Measurements from ENCODE around the gene ZNF586.

ZNF586 gene

GRCh38 chr19:57814505-57815246 lies 45.2 kb downstream of the ZNF586 start, which contains the start of gene ZNF552:
TSS of gene ZNF552 (minus strand) at chr19:57814913. CDS start at chr19:57814743, 170 bp downstream.
- Histone ChIP-seq H3F3A (ENCODE audit: control insufficient read depth, insufficient read depth) (no peaks in the 10 kb centered on the region), H3K9me2 (replicated peaks; ENCODE audit: control insufficient read depth, low read length) (no peaks in the 10 kb centered on the region), H3K27ac (ENCODE audit: low read depth, low read length) (0 out of 2 replicates have a peak within 1 kb of the TSS, but pooled peaks have one; percentile 7), H3K27me3 (ENCODE audit: control insufficient read depth, low read length) (no peaks in the 10 kb centered on the region), H3K4me1 (ENCODE audit: control insufficient read depth, low read length) (peaks cover 30% of the 10 kb centered on the region), H3K4me3 (ENCODE audit: low read length) (peak within 1 kb of the TSS; percentile 78), H3K9me3 (ENCODE audit: control insufficient read depth, insufficient read depth, low read length) (no peaks in the 10 kb centered on the region), H4K20me1 (ENCODE audit: control insufficient read depth, insufficient read depth, low read depth, low read length) (no peaks in the 10 kb centered on the region), H3K4me2 (ENCODE audit: low read length) (peak within 1 kb of the TSS; percentile 72), H3K79me2 (ENCODE audit: control insufficient read depth, low read length) (peaks cover 24% of the 10 kb centered on the region), H3K36me3 (ENCODE audit: control insufficient read depth, low read length) (peaks cover 19% of the 10 kb centered on the region)
- no peak for TF ChIP-seq CTCF (IDR thresholded peaks at IDR 0.05; ENCODE audit: low read depth, low read length, poor library complexity, severe bottlenecking)
- TF ChIP-seq EZH2phosphoT487 (IDR thresholded peaks at IDR 0.05; ENCODE audit: borderline replicate concordance, low read length) = no peak

- no peaks in the 10 kb centered on the region for H4K20me1 ChIP-seq (ENCODE audit: control insufficient read depth, insufficient read depth, low read depth, low read length)
- TF ChIP-seq CTCF (IDR thresholded peaks at IDR 0.05; ENCODE audit: low read depth, low read length, poor library complexity, severe bottlenecking) (no peak), EZH2phosphoT487 (IDR thresholded peaks at IDR 0.05; ENCODE audit: borderline replicate concordance, low read length) (no peak)
- peak overlapping the region; percentile 72 for H3K4me2 ChIP-seq (ENCODE audit: low read length)
- peak overlapping the region; percentile 78 for H3K4me3 ChIP-seq (ENCODE audit: low read length)
- H3K9me3 ChIP-seq (ENCODE audit: control insufficient read depth, insufficient read depth, low read length) = no peaks in the 10 kb centered on the region
- peaks cover 32% of the 10 kb centered on the region for H3K79me2 ChIP-seq (ENCODE audit: control insufficient read depth, low read length)
- no peaks in the 10 kb centered on the region for H3K27me3 ChIP-seq (ENCODE audit: control insufficient read depth, low read length)
- H3K27ac ChIP-seq (ENCODE audit: low read depth, low read length) = no peak overlapping the region
- peaks cover 17% of the 10 kb centered on the region for H3K36me3 ChIP-seq (ENCODE audit: control insufficient read depth, low read length)
- peaks cover 32% of the 10 kb centered on the region for H3K4me1 ChIP-seq (ENCODE audit: control insufficient read depth, low read length)
- no peaks in the 10 kb centered on the region for H3K9me2 ChIP-seq (replicated peaks; ENCODE audit: control insufficient read depth, low read length)
- no peaks in the 10 kb centered on the region for H3F3A ChIP-seq (ENCODE audit: control insufficient read depth, insufficient read depth)
Observed at GRCh38 chr19:57815247-57816075, 46.0 kb downstream of the ZNF586 start.

- Histone ChIP-seq H3K9me2 (replicated peaks; ENCODE audit: control insufficient read depth, low read length) (no peaks in the 10 kb centered on the region), H3K36me3 (ENCODE audit: control insufficient read depth, low read length) (peaks cover 22% of the 10 kb centered on the region), H3K27me3 (ENCODE audit: control insufficient read depth, low read length) (no peaks in the 10 kb centered on the region), H3K9me3 (ENCODE audit: control insufficient read depth, insufficient read depth, low read length) (no peaks in the 10 kb centered on the region), H3K27ac (ENCODE audit: low read depth, low read length) (no peak overlapping the region), H3K79me2 (ENCODE audit: control insufficient read depth, low read length) (peaks cover 43% of the 10 kb centered on the region), H4K20me1 (ENCODE audit: control insufficient read depth, insufficient read depth, low read depth, low read length) (no peaks in the 10 kb centered on the region), H3F3A (ENCODE audit: control insufficient read depth, insufficient read depth) (no peaks in the 10 kb centered on the region), H3K4me2 (ENCODE audit: low read length) (no peak overlapping the region), H3K4me1 (ENCODE audit: control insufficient read depth, low read length) (peaks cover 38% of the 10 kb centered on the region), H3K4me3 (ENCODE audit: low read length) (no peak overlapping the region)
- TF ChIP-seq EZH2phosphoT487 (IDR thresholded peaks at IDR 0.05; ENCODE audit: borderline replicate concordance, low read length) (no peak), CTCF (IDR thresholded peaks at IDR 0.05; ENCODE audit: low read depth, low read length, poor library complexity, severe bottlenecking) (no peak)
Observed at GRCh38 chr19:57816652-57817051, 47.2 kb downstream of the ZNF586 start.

Data from DOHH2 (cell line).